Nephron (organoid): ENCODE measurements around the gene TRPV3.

ENCODE experiments used
- H3K27ac Mint-ChIP-seq, 3 experiments: 2 replicates each; pipeline ENCODE4 v1.8.0; 2020; ENCODE audit warnings: mixed read lengths in 3 of 3, mild to moderate bottlenecking in 2 of 3, moderate library complexity in 1 of 3
- H3K27me3 Mint-ChIP-seq: 2 replicates; pipeline ENCODE4 v1.8.0; 2021; ENCODE audit warnings: low read depth, mild to moderate bottlenecking, moderate library complexity, mixed read lengths
- H3K36me3 Mint-ChIP-seq: 2 replicates; pipeline ENCODE4 v1.8.0; 2020; ENCODE audit warnings: low read depth, mixed read lengths
- H3K4me1 Mint-ChIP-seq: 2 replicates; pipeline ENCODE4 v1.8.0; 2020; ENCODE audit warnings: mixed read lengths
- H3K4me3 Mint-ChIP-seq, 3 experiments: 2 replicates each; pipeline ENCODE4 v1.8.0; 2020; ENCODE audit warnings: mild to moderate bottlenecking in 3 of 3, mixed read lengths in 3 of 3, moderate library complexity in 2 of 3
- H3K9me3 Mint-ChIP-seq: 2 replicates; pipeline ENCODE4 v1.8.0; 2020; ENCODE audit warnings: mixed read lengths
- TF ChIP-seq, protein P1 (sequence below), 3 experiments: fragments of 200-600 bp; sonication (generic); IDR thresholded peaks; one replicate each; pipeline ENCODE4 v1.5.0; 2021; ENCODE audit warnings: antibody characterized with exemption in 3 of 3; ENCODE audit not compliant: unreplicated experiment in 3 of 3

Gene TRPV3

GRCh38 chr17:3528880-3529511, 28.6 kb downstream of the TRPV3 start:
- TF ChIP-seq, protein P1, sequence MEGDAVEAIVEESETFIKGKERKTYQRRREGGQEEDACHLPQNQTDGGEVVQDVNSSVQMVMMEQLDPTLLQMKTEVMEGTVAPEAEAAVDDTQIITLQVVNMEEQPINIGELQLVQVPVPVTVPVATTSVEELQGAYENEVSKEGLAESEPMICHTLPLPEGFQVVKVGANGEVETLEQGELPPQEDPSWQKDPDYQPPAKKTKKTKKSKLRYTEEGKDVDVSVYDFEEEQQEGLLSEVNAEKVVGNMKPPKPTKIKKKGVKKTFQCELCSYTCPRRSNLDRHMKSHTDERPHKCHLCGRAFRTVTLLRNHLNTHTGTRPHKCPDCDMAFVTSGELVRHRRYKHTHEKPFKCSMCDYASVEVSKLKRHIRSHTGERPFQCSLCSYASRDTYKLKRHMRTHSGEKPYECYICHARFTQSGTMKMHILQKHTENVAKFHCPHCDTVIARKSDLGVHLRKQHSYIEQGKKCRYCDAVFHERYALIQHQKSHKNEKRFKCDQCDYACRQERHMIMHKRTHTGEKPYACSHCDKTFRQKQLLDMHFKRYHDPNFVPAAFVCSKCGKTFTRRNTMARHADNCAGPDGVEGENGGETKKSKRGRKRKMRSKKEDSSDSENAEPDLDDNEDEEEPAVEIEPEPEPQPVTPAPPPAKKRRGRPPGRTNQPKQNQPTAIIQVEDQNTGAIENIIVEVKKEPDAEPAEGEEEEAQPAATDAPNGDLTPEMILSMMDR (IDR thresholded peaks at IDR 0.05; ENCODE audit: unreplicated experiment in 3 of 3) = no peak
- Mint-ChIP-seq H3K9me3 (no peaks in the 10 kb centered on the region), H3K27me3 (no peaks in the 10 kb centered on the region), H3K36me3 (no peaks in the 10 kb centered on the region), H3K4me3 (no peak overlapping the region), H3K27ac (peak overlapping the region in 1 of 3 experiments; percentile 42), H3K4me1 (peaks cover 4% of the 10 kb centered on the region)

- Mint-ChIP-seq H3K27ac (peak overlapping the region in 1 of 3 experiments; percentile 42), H3K27me3 (no peaks in the 10 kb centered on the region), H3K4me1 (peaks cover 4% of the 10 kb centered on the region), H3K36me3 (no peaks in the 10 kb centered on the region), H3K4me3 (no peak overlapping the region), H3K9me3 (no peaks in the 10 kb centered on the region)
- TF ChIP-seq, protein P1 (IDR thresholded peaks at IDR 0.05; ENCODE audit: unreplicated experiment in 3 of 3) = no peak
Observed at GRCh38 chr17:3528403-3528851, 29.2 kb downstream of the TRPV3 start.

GRCh38 chr17:3527896-3528295, 29.7 kb downstream of the TRPV3 start:
- Mint-ChIP-seq H3K27ac (no peak overlapping the region), H3K36me3 (no peaks in the 10 kb centered on the region), H3K9me3 (no peaks in the 10 kb centered on the region), H3K4me3 (no peak overlapping the region), H3K4me1 (peaks cover 4% of the 10 kb centered on the region), H3K27me3 (no peaks in the 10 kb centered on the region)
- TF ChIP-seq, protein P1 (IDR thresholded peaks at IDR 0.05; ENCODE audit: unreplicated experiment in 3 of 3) = no peak

DNA sequence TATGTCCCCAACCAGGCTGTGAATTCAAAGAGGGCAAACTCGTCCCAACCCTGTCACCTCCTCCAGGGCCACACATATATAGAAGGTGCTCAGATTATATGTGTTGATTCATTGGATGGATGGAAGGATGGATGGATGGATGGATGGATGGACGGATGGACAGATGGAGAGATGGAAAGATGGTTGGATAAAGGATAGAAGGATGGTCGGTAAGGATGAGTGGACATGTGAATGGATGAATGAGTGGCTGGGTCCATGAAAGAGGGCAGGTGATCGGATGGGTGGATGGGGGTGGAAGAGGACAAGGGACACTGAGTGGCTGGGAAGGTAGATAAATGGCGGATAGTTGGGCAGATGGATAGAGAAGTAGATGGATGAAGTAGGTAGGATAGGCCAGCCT, 30.1 kb downstream of the TRPV3 start:
- Mint-ChIP-seq H3K27ac (no peak overlapping the region), H3K4me1 (peaks cover 4% of the 10 kb centered on the region), H3K4me3 (no peak overlapping the region), H3K36me3 (no peaks in the 10 kb centered on the region), H3K9me3 (no peaks in the 10 kb centered on the region), H3K27me3 (no peaks in the 10 kb centered on the region)
- TF ChIP-seq, protein P1 (IDR thresholded peaks at IDR 0.05; ENCODE audit: unreplicated experiment in 3 of 3) = no peak

DNA sequence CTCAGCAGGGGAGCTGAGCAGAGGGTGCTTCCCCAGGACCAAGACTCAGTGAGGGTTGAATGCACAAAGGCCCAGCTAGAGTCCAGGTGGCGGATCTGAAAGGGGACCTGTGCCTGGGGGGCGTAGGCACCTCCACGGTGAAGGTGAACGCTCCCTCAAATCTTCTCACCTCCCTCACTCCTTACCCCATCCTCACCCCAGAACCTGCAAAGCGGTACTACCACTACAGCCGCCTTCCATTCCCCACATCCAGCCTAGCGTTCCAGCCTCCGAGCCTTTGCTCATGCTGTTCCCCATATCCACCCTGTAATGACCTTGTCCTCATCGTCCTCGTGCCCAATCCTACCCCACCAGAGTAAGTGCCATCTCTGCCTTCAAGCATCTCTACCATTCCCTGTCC, 30.6 kb downstream of the TRPV3 start:
- H3K9me3 Mint-ChIP-seq = no peaks in the 10 kb centered on the region
- H3K36me3 Mint-ChIP-seq = no peaks in the 10 kb centered on the region
- H3K27me3 Mint-ChIP-seq = no peaks in the 10 kb centered on the region
- TF ChIP-seq, protein P1 (IDR thresholded peaks at IDR 0.05; ENCODE audit: unreplicated experiment in 3 of 3) = no peak
- H3K4me1 Mint-ChIP-seq = peaks cover 4% of the 10 kb centered on the region
- H3K4me3 Mint-ChIP-seq = no peak overlapping the region
- H3K27ac Mint-ChIP-seq = no peak overlapping the region

- Mint-ChIP-seq H3K4me1 (peaks cover 4% of the 10 kb centered on the region), H3K4me3 (no peak overlapping the region), H3K27me3 (no peaks in the 10 kb centered on the region), H3K9me3 (no peaks in the 10 kb centered on the region), H3K27ac (no peak overlapping the region), H3K36me3 (no peaks in the 10 kb centered on the region)
- TF ChIP-seq, protein P1 (IDR thresholded peaks at IDR 0.05; ENCODE audit: unreplicated experiment in 3 of 3) = no peak
Observed at GRCh38 chr17:3526491-3526890, 31.1 kb downstream of the TRPV3 start.
